Measurements from ENCODE around the gene YWHAQ. TPM values are rescaled to one million over a fixed set of nuclear protein-coding genes. Genes with fewer than 3 reads are reported as not detected.

Gene YWHAQ
- total and polyA plus RNA-seq, 9 of the 15 experiments (the other 6 are each of a cell fraction or from before 2014, with no cell fraction given): 63.1 to 359 (median 203) TPM

DNA sequence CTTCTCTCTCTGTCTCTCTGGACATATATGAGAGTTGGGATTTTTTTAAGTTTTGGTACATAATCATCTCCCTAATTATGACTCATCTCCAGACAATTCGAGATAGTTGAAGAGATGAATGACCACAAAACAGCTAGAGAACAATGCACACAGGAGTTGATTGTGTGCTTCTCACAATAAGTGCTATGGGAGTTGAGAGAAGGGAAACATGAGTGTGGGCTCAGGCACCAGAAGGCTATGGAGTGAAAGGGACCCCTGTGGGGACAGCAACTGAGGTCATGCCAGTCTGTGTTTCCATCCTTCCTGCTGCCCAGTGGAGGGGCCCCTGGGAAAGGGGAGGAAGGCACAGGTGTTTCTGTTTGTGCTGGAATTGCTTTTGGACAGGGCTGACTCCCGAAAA, 6.5 kb upstream of the YWHAQ start (continued):
- TF ChIP-seq NRF1 (conservative IDR thresholded peaks at IDR 0.05 in 1 of 2, IDR thresholded peaks at IDR 0.05 in 1 of 2) (no peak), NR2F6 (CRISPR knock-in tag; IDR thresholded peaks at IDR 0.05) (no peak), SMARCE1 (IDR thresholded peaks at IDR 0.05) (0 out of 2 replicates have a peak, but pooled peaks have one; percentile 21), TRIM28 (IDR thresholded peaks at IDR 0.05) (no peak), ZNF133 (CRISPR knock-in tag; IDR thresholded peaks at IDR 0.05) (no peak), PHF8 (IDR thresholded peaks at IDR 0.05; ENCODE audit: borderline replicate concordance, low read length) (no peak), CBFA2T2 (conservative IDR thresholded peaks at IDR 0.05) (no peak), DIDO1 (tag; IDR thresholded peaks at IDR 0.05; ENCODE audit: low read depth) (no peak), NR3C1 (CRISPR knock-in tag; IDR thresholded peaks at IDR 0.05) (no peak), HLTF (IDR thresholded peaks at IDR 0.05) (no peak), FOSL1 (tag; conservative IDR thresholded peaks at IDR 0.05) (peak; percentile 85), TEAD4 (IDR thresholded peaks at IDR 0.05; ENCODE audit: low read length) (0 out of 2 replicates have a peak, but pooled peaks have one; percentile 33), TEAD4 (CRISPR knock-in tag; IDR thresholded peaks at IDR 0.05; ENCODE audit: borderline replicate concordance) (no peak)
- TF ChIP-seq, protein P1, sequence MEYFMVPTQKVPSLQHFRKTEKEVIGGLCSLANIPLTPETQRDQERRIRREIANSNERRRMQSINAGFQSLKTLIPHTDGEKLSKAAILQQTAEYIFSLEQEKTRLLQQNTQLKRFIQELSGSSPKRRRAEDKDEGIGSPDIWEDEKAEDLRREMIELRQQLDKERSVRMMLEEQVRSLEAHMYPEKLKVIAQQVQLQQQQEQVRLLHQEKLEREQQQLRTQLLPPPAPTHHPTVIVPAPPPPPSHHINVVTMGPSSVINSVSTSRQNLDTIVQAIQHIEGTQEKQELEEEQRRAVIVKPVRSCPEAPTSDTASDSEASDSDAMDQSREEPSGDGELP (CRISPR knock-in tag; IDR thresholded peaks at IDR 0.05; ENCODE audit: borderline replicate concordance): no peak
- TF ChIP-seq, protein P2, sequence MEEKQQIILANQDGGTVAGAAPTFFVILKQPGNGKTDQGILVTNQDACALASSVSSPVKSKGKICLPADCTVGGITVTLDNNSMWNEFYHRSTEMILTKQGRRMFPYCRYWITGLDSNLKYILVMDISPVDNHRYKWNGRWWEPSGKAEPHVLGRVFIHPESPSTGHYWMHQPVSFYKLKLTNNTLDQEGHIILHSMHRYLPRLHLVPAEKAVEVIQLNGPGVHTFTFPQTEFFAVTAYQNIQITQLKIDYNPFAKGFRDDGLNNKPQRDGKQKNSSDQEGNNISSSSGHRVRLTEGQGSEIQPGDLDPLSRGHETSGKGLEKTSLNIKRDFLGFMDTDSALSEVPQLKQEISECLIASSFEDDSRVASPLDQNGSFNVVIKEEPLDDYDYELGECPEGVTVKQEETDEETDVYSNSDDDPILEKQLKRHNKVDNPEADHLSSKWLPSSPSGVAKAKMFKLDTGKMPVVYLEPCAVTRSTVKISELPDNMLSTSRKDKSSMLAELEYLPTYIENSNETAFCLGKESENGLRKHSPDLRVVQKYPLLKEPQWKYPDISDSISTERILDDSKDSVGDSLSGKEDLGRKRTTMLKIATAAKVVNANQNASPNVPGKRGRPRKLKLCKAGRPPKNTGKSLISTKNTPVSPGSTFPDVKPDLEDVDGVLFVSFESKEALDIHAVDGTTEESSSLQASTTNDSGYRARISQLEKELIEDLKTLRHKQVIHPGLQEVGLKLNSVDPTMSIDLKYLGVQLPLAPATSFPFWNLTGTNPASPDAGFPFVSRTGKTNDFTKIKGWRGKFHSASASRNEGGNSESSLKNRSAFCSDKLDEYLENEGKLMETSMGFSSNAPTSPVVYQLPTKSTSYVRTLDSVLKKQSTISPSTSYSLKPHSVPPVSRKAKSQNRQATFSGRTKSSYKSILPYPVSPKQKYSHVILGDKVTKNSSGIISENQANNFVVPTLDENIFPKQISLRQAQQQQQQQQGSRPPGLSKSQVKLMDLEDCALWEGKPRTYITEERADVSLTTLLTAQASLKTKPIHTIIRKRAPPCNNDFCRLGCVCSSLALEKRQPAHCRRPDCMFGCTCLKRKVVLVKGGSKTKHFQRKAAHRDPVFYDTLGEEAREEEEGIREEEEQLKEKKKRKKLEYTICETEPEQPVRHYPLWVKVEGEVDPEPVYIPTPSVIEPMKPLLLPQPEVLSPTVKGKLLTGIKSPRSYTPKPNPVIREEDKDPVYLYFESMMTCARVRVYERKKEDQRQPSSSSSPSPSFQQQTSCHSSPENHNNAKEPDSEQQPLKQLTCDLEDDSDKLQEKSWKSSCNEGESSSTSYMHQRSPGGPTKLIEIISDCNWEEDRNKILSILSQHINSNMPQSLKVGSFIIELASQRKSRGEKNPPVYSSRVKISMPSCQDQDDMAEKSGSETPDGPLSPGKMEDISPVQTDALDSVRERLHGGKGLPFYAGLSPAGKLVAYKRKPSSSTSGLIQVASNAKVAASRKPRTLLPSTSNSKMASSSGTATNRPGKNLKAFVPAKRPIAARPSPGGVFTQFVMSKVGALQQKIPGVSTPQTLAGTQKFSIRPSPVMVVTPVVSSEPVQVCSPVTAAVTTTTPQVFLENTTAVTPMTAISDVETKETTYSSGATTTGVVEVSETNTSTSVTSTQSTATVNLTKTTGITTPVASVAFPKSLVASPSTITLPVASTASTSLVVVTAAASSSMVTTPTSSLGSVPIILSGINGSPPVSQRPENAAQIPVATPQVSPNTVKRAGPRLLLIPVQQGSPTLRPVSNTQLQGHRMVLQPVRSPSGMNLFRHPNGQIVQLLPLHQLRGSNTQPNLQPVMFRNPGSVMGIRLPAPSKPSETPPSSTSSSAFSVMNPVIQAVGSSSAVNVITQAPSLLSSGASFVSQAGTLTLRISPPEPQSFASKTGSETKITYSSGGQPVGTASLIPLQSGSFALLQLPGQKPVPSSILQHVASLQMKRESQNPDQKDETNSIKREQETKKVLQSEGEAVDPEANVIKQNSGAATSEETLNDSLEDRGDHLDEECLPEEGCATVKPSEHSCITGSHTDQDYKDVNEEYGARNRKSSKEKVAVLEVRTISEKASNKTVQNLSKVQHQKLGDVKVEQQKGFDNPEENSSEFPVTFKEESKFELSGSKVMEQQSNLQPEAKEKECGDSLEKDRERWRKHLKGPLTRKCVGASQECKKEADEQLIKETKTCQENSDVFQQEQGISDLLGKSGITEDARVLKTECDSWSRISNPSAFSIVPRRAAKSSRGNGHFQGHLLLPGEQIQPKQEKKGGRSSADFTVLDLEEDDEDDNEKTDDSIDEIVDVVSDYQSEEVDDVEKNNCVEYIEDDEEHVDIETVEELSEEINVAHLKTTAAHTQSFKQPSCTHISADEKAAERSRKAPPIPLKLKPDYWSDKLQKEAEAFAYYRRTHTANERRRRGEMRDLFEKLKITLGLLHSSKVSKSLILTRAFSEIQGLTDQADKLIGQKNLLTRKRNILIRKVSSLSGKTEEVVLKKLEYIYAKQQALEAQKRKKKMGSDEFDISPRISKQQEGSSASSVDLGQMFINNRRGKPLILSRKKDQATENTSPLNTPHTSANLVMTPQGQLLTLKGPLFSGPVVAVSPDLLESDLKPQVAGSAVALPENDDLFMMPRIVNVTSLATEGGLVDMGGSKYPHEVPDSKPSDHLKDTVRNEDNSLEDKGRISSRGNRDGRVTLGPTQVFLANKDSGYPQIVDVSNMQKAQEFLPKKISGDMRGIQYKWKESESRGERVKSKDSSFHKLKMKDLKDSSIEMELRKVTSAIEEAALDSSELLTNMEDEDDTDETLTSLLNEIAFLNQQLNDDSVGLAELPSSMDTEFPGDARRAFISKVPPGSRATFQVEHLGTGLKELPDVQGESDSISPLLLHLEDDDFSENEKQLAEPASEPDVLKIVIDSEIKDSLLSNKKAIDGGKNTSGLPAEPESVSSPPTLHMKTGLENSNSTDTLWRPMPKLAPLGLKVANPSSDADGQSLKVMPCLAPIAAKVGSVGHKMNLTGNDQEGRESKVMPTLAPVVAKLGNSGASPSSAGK (IDR thresholded peaks at IDR 0.05): no peak

Data from K562 (cell line).